ENCODE results near the gene CAPN14. TPM values are rescaled to one million over a fixed set of nuclear protein-coding genes. Genes with fewer than 3 reads are reported as not detected.

CAPN14 gene
- total and polyA plus RNA-seq, 4 donors: 0.05 to 0.08 TPM; not detected in 2

- no peaks in the 10 kb centered on the region for H3K9me3 ChIP-seq (ENCODE audit: control insufficient read depth in 4 of 4, low read length in 3 of 4)
- no peak overlapping the region for H3K27ac ChIP-seq (ENCODE audit: low read depth in 1 of 2, low read length in 2 of 2)
- H3K9ac ChIP-seq (ENCODE audit: low read depth in 1 of 2, low read length in 2 of 2): no peak overlapping the region
- H3K36me3 ChIP-seq (ENCODE audit: control insufficient read depth in 4 of 4, insufficient read depth in 3 of 4, low read depth in 1 of 4, low read length in 3 of 4): no peaks in the 10 kb centered on the region
- no peak for DNase-seq (ENCODE audit: low spot score)
- TF ChIP-seq REST (IDR thresholded peaks at IDR 0.05): no peak
- no peak for TF ChIP-seq NR2F2 (IDR thresholded peaks at IDR 0.05)
- no peak for TF ChIP-seq ZBTB33 (IDR thresholded peaks at IDR 0.05)
- no peak for TF ChIP-seq CTCF (IDR thresholded peaks at IDR 0.05; ENCODE audit: low read depth, low read length, missing input control)
- no peak for TF ChIP-seq SP1 (IDR thresholded peaks at IDR 0.05)
- 85% methylated on average over 5 of the region's 5 CpGs for WGBS
- no peaks in the 10 kb centered on the region for H3K27me3 ChIP-seq (ENCODE audit: control insufficient read depth in 4 of 4, insufficient read depth in 4 of 4, low read length in 3 of 4)
- no peak overlapping the region for H3K4me3 ChIP-seq (ENCODE audit: low read depth in 1 of 3, low read length in 3 of 3)
- no peaks in the 10 kb centered on the region for H3K4me1 ChIP-seq (ENCODE audit: control insufficient read depth in 4 of 4, insufficient read depth in 4 of 4, low read length in 3 of 4)
Observed at GRCh38 chr2:31247711-31248110, 30.4 kb upstream of the CAPN14 start.

GRCh38 chr2:31246184-31246852 lies 29.0 kb upstream of the CAPN14 start:
- Histone ChIP-seq H3K9ac (ENCODE audit: low read depth in 1 of 2, low read length in 2 of 2) (no peak overlapping the region), H3K27me3 (ENCODE audit: control insufficient read depth in 4 of 4, insufficient read depth in 4 of 4, low read length in 3 of 4) (no peaks in the 10 kb centered on the region), H3K36me3 (ENCODE audit: control insufficient read depth in 4 of 4, insufficient read depth in 3 of 4, low read depth in 1 of 4, low read length in 3 of 4) (no peaks in the 10 kb centered on the region), H3K4me1 (ENCODE audit: control insufficient read depth in 4 of 4, insufficient read depth in 4 of 4, low read length in 3 of 4) (no peaks in the 10 kb centered on the region), H3K9me3 (ENCODE audit: control insufficient read depth in 4 of 4, low read length in 3 of 4) (no peaks in the 10 kb centered on the region), H3K4me3 (ENCODE audit: low read depth in 1 of 3, low read length in 3 of 3) (no peak overlapping the region), H3K27ac (ENCODE audit: low read depth in 1 of 2, low read length in 2 of 2) (no peak overlapping the region)
- no peak for DNase-seq (ENCODE audit: low spot score)
- no peak for TF ChIP-seq TAF1 (conservative IDR thresholded peaks at IDR 0.05)
- 92% methylated on average over 3 of the region's 3 CpGs for WGBS

- Histone ChIP-seq H3K36me3 (ENCODE audit: control insufficient read depth in 4 of 4, insufficient read depth in 3 of 4, low read depth in 1 of 4, low read length in 3 of 4) (no peaks in the 10 kb centered on the region), H3K27me3 (ENCODE audit: control insufficient read depth in 4 of 4, insufficient read depth in 4 of 4, low read length in 3 of 4) (no peaks in the 10 kb centered on the region), H3K4me1 (ENCODE audit: control insufficient read depth in 4 of 4, insufficient read depth in 4 of 4, low read length in 3 of 4) (no peaks in the 10 kb centered on the region), H3K4me3 (ENCODE audit: low read depth in 1 of 3, low read length in 3 of 3) (no peak overlapping the region), H3K9ac (ENCODE audit: low read depth in 1 of 2, low read length in 2 of 2) (no peak overlapping the region), H3K27ac (ENCODE audit: low read depth in 1 of 2, low read length in 2 of 2) (no peak overlapping the region), H3K9me3 (ENCODE audit: control insufficient read depth in 4 of 4, low read length in 3 of 4) (no peaks in the 10 kb centered on the region)
- 91% methylated on average over 10 of the region's 10 CpGs for whole genome bisulfite sequencing
- peak; percentile 26 for DNase-seq (ENCODE audit: low spot score)
- no peak for TF ChIP-seq CTCF (IDR thresholded peaks at IDR 0.05; ENCODE audit: low read depth, low read length, missing input control)
- no peak for TF ChIP-seq EGR1 (IDR thresholded peaks at IDR 0.05; ENCODE audit: low read depth in 2 of 2)
- no peak for TF ChIP-seq HNF4A (conservative IDR thresholded peaks at IDR 0.05)
- TF ChIP-seq MAX (IDR thresholded peaks at IDR 0.05): no peak
- no peak for TF ChIP-seq SP1 (IDR thresholded peaks at IDR 0.05)
- no peak for TF ChIP-seq YY1 (IDR thresholded peaks at IDR 0.05)
- no peak for TF ChIP-seq TAF1 (conservative IDR thresholded peaks at IDR 0.05)
- no peak for TF ChIP-seq JUND (IDR thresholded peaks at IDR 0.05)
- TF ChIP-seq RXRA (IDR thresholded peaks at IDR 0.05): no peak
- TF ChIP-seq NR2F2 (IDR thresholded peaks at IDR 0.05): no peak
- no peak for TF ChIP-seq FOXA2 (IDR thresholded peaks at IDR 0.05)
Observed at GRCh38 chr2:31244101-31244500, 26.8 kb upstream of the CAPN14 start.

Measured in liver (tissue), 9 donors.